Measurements from ENCODE around the gene SERPINF2. TPM values are rescaled to one million over a fixed set of nuclear protein-coding genes. Genes with fewer than 3 reads are reported as not detected.

SERPINF2 gene
- total and polyA plus RNA-seq, 2 donors (not counting 1 experiment from before 2014, with no cell fraction given), result 0.06 to 0.17 TPM

DNA sequence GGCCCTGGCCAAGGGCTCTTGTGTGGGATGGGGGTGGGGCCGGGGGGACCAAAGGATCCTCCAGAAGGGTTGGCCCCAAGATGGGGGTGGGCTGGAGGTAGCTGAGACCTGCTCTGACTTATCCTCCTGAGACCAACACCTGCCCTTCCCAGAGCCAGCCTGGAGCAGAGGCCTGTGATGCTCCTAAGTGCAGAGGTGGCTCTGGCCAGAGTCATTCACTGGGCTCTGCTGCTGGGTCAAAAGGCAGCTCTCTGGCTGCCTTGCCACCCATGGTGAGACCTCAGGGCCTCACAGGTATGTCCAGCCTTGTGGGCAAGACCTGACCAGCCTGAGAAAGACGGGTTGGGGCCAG, 393 bp downstream of the SERPINF2 start:
- Histone ChIP-seq H4K20me1 (ENCODE audit: control insufficient read depth, extremely low read depth, insufficient read depth, low read length) (no peaks in the 10 kb centered on the region), H3K27me3 (ENCODE audit: control insufficient read depth, insufficient read depth, low read length) (no peaks in the 10 kb centered on the region), H3K4me3 (replicated peaks in 1 of 4; ENCODE audit: control extremely low read depth in 1 of 4, insufficient read depth in 1 of 4, low read depth in 3 of 4, low read length in 4 of 4) (no peak overlapping the region), H3K9ac (ENCODE audit: insufficient read depth, low read length) (no peak overlapping the region), H3K79me2 (ENCODE audit: control insufficient read depth, insufficient read depth, low read length) (no peaks in the 10 kb centered on the region), H3K4me1 (ENCODE audit: control insufficient read depth, extremely low read depth, insufficient read depth, low read length) (no peaks in the 10 kb centered on the region), H3K4me2 (ENCODE audit: extremely low read depth, insufficient read depth, low read length) (no peak overlapping the region), H3K27ac (ENCODE audit: insufficient read depth, low read length) (no peak overlapping the region), H3K36me3 (ENCODE audit: control insufficient read depth, insufficient read depth, low read length) (no peaks in the 10 kb centered on the region), H2AFZ (ENCODE audit: low read length) (no peak overlapping the region), H3K9me3 (ENCODE audit: control insufficient read depth, insufficient read depth, low read depth, low read length) (no peaks in the 10 kb centered on the region)
- TF ChIP-seq, protein P1, sequence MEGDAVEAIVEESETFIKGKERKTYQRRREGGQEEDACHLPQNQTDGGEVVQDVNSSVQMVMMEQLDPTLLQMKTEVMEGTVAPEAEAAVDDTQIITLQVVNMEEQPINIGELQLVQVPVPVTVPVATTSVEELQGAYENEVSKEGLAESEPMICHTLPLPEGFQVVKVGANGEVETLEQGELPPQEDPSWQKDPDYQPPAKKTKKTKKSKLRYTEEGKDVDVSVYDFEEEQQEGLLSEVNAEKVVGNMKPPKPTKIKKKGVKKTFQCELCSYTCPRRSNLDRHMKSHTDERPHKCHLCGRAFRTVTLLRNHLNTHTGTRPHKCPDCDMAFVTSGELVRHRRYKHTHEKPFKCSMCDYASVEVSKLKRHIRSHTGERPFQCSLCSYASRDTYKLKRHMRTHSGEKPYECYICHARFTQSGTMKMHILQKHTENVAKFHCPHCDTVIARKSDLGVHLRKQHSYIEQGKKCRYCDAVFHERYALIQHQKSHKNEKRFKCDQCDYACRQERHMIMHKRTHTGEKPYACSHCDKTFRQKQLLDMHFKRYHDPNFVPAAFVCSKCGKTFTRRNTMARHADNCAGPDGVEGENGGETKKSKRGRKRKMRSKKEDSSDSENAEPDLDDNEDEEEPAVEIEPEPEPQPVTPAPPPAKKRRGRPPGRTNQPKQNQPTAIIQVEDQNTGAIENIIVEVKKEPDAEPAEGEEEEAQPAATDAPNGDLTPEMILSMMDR (conservative IDR thresholded peaks at IDR 0.05 in 1 of 2, IDR thresholded peaks at IDR 0.05 in 1 of 2; ENCODE audit: low read depth in 1 of 2, low read length in 2 of 2), result no peak
- no peak for TF ChIP-seq EZH2 (IDR thresholded peaks at IDR 0.05; ENCODE audit: low read length, missing control alignments)
- no peak for DNase-seq (ENCODE audit: low read depth in 2 of 2)

DNA sequence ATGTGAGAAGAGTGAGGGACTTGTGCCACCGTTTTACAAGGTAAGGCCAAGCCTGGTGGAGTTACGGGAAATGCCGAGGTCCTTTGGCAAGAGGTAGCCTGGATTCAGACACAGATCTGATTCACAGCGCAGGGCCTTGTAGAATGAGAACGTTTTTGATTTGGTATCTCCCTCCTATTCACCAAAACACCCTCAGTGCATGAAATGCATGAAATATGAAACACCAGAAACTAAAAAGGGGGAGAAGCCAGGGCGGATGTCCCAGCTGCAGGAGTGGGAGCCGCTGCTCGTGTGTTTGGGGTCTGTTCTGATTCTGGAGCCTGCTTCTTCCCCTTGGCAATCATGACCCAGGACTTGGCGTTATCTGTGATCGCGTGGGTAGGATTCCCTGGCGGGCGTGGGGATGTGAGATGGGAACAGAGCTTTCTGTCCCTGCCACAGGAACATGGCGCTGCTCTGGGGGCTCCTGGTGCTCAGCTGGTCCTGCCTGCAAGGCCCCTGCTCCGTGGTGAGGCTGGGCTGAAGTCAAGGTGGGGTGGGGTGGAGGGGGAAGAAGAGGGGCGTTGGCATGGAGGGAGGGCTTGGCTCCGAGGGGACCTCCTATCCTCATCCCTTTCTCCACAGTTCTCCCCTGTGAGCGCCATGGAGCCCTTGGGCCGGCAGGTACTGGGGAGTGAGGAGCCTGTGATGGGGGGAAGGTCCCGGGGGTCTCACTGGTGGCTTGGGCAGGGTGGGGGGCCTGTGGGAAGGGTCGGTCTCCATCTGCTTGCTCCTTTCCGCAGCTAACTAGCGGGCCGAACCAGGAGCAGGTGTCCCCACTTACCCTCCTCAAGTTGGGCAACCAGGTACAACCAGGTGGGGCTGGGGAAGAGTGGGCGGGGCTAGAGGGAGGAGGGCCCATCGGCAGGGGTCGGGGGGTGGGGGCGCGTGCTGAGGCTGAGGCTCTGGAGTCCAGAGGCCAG, 2.2 kb downstream of the SERPINF2 start:
- no peaks in the 10 kb centered on the region for H3K4me1 ChIP-seq (ENCODE audit: control insufficient read depth, extremely low read depth, insufficient read depth, low read length)
- H3K4me2 ChIP-seq (ENCODE audit: extremely low read depth, insufficient read depth, low read length), result no peak overlapping the region
- H3K9me3 ChIP-seq (ENCODE audit: control insufficient read depth, insufficient read depth, low read depth, low read length), result no peaks in the 10 kb centered on the region
- no peaks in the 10 kb centered on the region for H3K36me3 ChIP-seq (ENCODE audit: control insufficient read depth, insufficient read depth, low read length)
- H4K20me1 ChIP-seq (ENCODE audit: control insufficient read depth, extremely low read depth, insufficient read depth, low read length), result no peaks in the 10 kb centered on the region
- DNase-seq (ENCODE audit: low read depth in 2 of 2), result no peak
- TF ChIP-seq, protein P1 (conservative IDR thresholded peaks at IDR 0.05 in 1 of 2, IDR thresholded peaks at IDR 0.05 in 1 of 2; ENCODE audit: low read depth in 1 of 2, low read length in 2 of 2), result no peak
- TF ChIP-seq EZH2 (IDR thresholded peaks at IDR 0.05; ENCODE audit: low read length, missing control alignments), result no peak
- H3K79me2 ChIP-seq (ENCODE audit: control insufficient read depth, insufficient read depth, low read length), result no peaks in the 10 kb centered on the region
- no peak overlapping the region for H3K9ac ChIP-seq (ENCODE audit: insufficient read depth, low read length)
- H3K27me3 ChIP-seq (ENCODE audit: control insufficient read depth, insufficient read depth, low read length), result no peaks in the 10 kb centered on the region
- no peak overlapping the region for H3K27ac ChIP-seq (ENCODE audit: insufficient read depth, low read length)
- no peak overlapping the region for H2AFZ ChIP-seq (ENCODE audit: low read length)
- H3K4me3 ChIP-seq (replicated peaks in 1 of 4; ENCODE audit: control extremely low read depth in 1 of 4, insufficient read depth in 1 of 4, low read depth in 3 of 4, low read length in 4 of 4), result no peak overlapping the region

DNA sequence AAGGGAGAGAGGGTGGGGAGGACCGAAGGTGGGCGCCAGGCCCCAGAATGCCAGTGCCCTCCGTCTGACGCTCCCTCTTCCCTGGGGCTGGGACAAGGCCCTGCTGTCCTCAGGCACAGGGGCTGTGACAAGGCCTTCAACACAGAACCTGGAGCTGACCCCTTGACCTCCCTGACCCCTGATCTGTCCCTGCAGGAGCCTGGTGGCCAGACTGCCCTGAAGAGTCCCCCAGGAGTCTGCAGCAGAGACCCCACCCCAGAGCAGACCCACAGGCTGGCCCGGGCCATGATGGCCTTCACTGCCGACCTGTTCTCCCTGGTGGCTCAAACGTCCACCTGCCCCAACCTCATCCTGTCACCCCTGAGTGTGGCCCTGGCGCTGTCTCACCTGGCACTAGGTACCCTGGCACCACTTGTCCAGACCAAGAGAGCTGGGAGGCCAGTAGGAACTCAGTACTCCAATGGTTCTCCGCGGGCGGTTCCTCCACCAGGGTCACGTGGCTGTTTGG, 2.9 kb downstream of the SERPINF2 start:
- Histone ChIP-seq H3K4me3 (replicated peaks in 1 of 4; ENCODE audit: control extremely low read depth in 1 of 4, insufficient read depth in 1 of 4, low read depth in 3 of 4, low read length in 4 of 4) (no peak overlapping the region), H2AFZ (ENCODE audit: low read length) (no peak overlapping the region), H3K27me3 (ENCODE audit: control insufficient read depth, insufficient read depth, low read length) (no peaks in the 10 kb centered on the region), H3K4me2 (ENCODE audit: extremely low read depth, insufficient read depth, low read length) (no peak overlapping the region), H4K20me1 (ENCODE audit: control insufficient read depth, extremely low read depth, insufficient read depth, low read length) (no peaks in the 10 kb centered on the region), H3K27ac (ENCODE audit: insufficient read depth, low read length) (no peak overlapping the region), H3K9me3 (ENCODE audit: control insufficient read depth, insufficient read depth, low read depth, low read length) (no peaks in the 10 kb centered on the region), H3K36me3 (ENCODE audit: control insufficient read depth, insufficient read depth, low read length) (no peaks in the 10 kb centered on the region), H3K4me1 (ENCODE audit: control insufficient read depth, extremely low read depth, insufficient read depth, low read length) (no peaks in the 10 kb centered on the region), H3K79me2 (ENCODE audit: control insufficient read depth, insufficient read depth, low read length) (no peaks in the 10 kb centered on the region), H3K9ac (ENCODE audit: insufficient read depth, low read length) (no peak overlapping the region)
- DNase-seq (ENCODE audit: low read depth in 2 of 2), result no peak
- TF ChIP-seq EZH2 (IDR thresholded peaks at IDR 0.05; ENCODE audit: low read length, missing control alignments), result no peak
- TF ChIP-seq, protein P1 (conservative IDR thresholded peaks at IDR 0.05 in 1 of 2, IDR thresholded peaks at IDR 0.05 in 1 of 2; ENCODE audit: low read depth in 1 of 2, low read length in 2 of 2), result no peak

All from fibroblast of lung (primary cell).